Measurements from ENCODE around the gene MXD4. TPM values are rescaled to one million over a fixed set of nuclear protein-coding genes. Genes with fewer than 3 reads are reported as not detected.

Gene MXD4
- total RNA-seq, 1 donor from 2014 or later = 30.1 TPM

- DNase-seq (ENCODE audit: low spot score) = no peak
Measured at GRCh38 chr4:2251073-2251794, 10.7 kb downstream of the MXD4 start.

- DNase-seq (ENCODE audit: low spot score) = no peak
Measured at GRCh38 chr4:2250357-2251072, 11.4 kb downstream of the MXD4 start.

GRCh38 chr4:2249526-2250356, 12.2 kb downstream of the MXD4 start:
- no peak for DNase-seq (ENCODE audit: low spot score)

GRCh38 chr4:2248821-2249261, 13.1 kb downstream of the MXD4 start:
- no peak for DNase-seq (ENCODE audit: low spot score)

GRCh38 chr4:2248044-2248780, 13.7 kb downstream of the MXD4 start:
- DNase-seq (ENCODE audit: low spot score) = no peak

GRCh38 chr4:2247128-2248043, 14.5 kb downstream of the MXD4 start:
- no peak for DNase-seq (ENCODE audit: low spot score)

GRCh38 chr4:2246384-2247127, 15.4 kb downstream of the MXD4 start:
- no peak for DNase-seq (ENCODE audit: low spot score)

GRCh38 chr4:2245787-2246275, 16.1 kb downstream of the MXD4 start:
- no peak for DNase-seq (ENCODE audit: low spot score)

GRCh38 chr4:2245057-2245786, 16.7 kb downstream of the MXD4 start:
- DNase-seq (ENCODE audit: low spot score) = no peak

- peak; percentile 88 for DNase-seq (ENCODE audit: low spot score)
Measured at GRCh38 chr4:2243681-2244380, 18.1 kb downstream of the MXD4 start.

- DNase-seq (ENCODE audit: low spot score) = peak; percentile 99
Measured at GRCh38 chr4:2241410-2242353, 20.2 kb downstream of the MXD4 start, which contains the start of the genes HAUS3 and POLN. TSS of gene HAUS3 (minus strand) at chr4:2242121. CDS start at chr4:2240946, 1,175 bp downstream. TSS of gene POLN (minus strand) at chr4:2242121. CDS start at chr4:2229231, 12,890 bp downstream.

- DNase-seq (ENCODE audit: low spot score) = no peak
Measured at GRCh38 chr4:2241003-2241402, 20.9 kb downstream of the MXD4 start.

- DNase-seq (ENCODE audit: low spot score) = no peak
Measured at GRCh38 chr4:2236944-2237666, 24.8 kb downstream of the MXD4 start.

GRCh38 chr4:2231082-2231481, 30.8 kb downstream of the MXD4 start:
- DNase-seq (ENCODE audit: low spot score) = no peak

- no peak for DNase-seq (ENCODE audit: low spot score)
Measured at GRCh38 chr4:2226261-2226660, 35.6 kb downstream of the MXD4 start.

GRCh38 chr4:2222838-2223237, 39.1 kb downstream of the MXD4 start:
- no peak for DNase-seq (ENCODE audit: low spot score)

Measured in umbilical cord (tissue), 2 donors.